A549 treated with AZD9567 at 1 μM for 4 hours (cell line): ENCODE measurements around the gene CHN2. TPM values are rescaled to one million over a fixed set of nuclear protein-coding genes. Genes with fewer than 3 reads are reported as not detected.

ENCODE experiments used
- total RNA-seq: library from RNA; stranded (reverse); fragments of 200-300 nt; extraction: Qiagen RNA extraction; gene quantifications from 5 replicates; pipeline ENCODE4 v1.2.3, GENCODE V29; 2022; ENCODE audit not compliant: insufficient read depth

CHN2 gene
- total RNA-seq, result 0.06 to 0.52 TPM (median 0.31 TPM) in 4 of 5 replicates, not detected in the other

DNA sequence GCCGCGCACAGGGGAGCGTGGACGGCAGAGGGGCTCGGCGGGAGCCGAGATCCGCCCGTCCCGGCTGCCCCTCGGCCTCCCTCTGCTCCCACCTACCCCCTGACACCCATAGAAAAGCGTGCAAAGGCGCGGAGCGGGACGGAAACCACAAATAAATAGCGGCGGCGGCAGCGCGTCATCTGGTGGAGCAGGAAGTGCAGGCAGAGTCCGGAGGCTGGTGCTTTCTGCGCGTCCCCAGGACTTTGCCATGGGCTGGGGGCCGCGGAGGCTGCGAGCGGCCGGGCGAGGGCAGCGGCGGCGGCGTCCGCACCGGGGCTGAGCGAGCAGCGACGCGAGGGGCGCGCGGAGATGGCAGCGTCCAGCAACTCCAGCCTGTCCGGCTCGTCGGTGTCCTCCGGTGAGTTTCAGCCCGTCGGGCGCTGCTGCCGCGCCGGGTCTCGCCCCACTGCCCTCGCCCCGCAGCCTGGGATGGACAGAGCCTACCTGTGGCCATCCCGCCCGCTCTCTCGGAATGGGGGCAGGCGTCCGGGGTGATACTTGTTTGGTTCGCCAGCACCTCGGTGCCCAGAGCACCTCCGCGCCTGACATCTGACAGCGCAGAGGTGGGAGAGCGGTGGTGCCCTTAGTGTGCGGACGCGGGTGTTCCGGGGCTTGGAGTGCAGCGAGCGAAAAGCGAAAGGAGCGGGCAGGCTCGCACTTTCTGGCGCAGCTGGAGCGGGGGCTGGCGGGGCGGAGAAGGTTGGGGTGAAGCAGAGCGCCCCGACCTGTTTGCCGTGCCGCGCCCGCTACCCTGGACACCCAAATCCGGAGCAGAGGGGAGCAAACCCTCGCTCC is at the start of gene CHN2:
Gene CHN2, plus strand, starts transcription at position 182 of the 834 bp plus-strand sequence.

DNA sequence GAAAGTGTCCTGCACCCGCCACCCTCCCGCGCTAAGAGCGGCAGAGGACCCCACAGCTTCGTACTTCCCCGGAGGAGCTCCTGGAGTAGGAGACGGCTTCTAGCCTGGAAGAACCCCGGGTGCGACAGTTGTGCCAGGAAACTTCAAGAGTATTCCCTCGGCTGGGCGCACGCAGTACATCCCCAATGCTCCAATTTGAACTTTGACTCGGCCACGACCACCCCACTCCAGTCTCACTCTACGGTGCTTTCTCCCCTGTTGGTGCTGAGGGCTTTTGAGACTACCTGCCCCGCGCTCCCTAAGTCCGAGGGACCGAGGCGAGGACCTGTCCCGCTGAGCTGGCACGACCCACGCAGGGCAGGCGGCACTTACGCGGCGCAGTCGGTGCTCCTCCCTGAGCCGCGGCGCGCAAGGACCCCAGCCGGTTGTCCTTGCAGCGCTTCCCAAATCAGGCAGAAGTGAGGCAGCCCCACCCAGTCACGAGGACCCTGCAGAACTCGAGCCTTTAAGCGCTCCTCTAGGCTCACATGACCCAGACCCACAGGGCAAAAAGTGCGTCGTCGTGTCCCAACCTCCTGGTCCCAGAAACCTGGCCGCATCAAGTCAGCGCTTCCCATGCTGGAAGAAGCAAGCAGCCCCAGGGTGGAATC is 48.4 kb upstream of the CHN2 start, which contains the start of gene CPVL:
Gene CPVL, minus strand, starts transcription at position 481 of the 650 bp plus-strand sequence. CDS start 25,476 bp downstream, outside the sequence.

Other genes starting within 250 kb of the CHN2 start
- not detected in 5 replicates for gene TRIL, start 236.4 kb upstream of the CHN2 start, total RNA-seq
- gene CPVL, start 48.2 kb upstream of the CHN2 start, total RNA-seq, result 0.14 to 3.6 TPM (median 0.25 TPM) in 5 replicates